ENCODE results near the gene GSTT2. TPM values are rescaled to one million over a fixed set of nuclear protein-coding genes. Genes with fewer than 3 reads are reported as not detected.

GSTT2 gene
- total and polyA plus RNA-seq, 10 donors = 0.16 to 1.3 (median 0.44) TPM; not detected in 5

DNA sequence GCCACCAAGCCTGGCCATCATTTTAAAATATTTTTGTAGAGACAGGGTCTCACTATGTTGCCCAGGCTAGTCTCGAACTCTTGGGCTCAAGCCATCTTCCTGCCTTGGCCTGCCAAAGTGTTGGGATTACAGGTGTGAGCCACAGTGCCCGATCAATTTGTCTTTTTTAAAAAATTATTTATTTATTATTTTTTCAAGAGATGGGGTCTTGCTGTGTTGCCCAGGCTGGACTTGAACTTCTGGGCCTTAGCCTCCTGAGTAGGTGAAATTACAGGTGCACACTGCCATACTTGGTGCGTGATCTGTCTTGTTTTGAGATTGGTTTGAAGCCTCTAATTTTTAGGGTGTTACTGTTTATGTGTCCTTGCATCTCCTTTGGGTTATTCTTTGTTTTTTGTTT is 41.4 kb downstream of the GSTT2 start:
- Histone ChIP-seq H3K27me3 (replicated peaks in 1 of 7) (no peaks in the 10 kb centered on the region), H3K4me3 (no peak overlapping the region), H3K4me1 (peaks cover 0 to 6% (median 0%) of the 10 kb centered on the region in 6 donors), H3K36me3 (peaks cover 0 to 22% (median 6%) of the 10 kb centered on the region in 6 donors), H3K27ac (no peak overlapping the region), H3K9me3 (no peaks in the 10 kb centered on the region)
- WGBS, 5 donors = 95 to 100% (median 96%) methylated on average over 3 of the region's 3 CpGs
- intact Hi-C loops (cut with DNase I; ENCODE audit: low total_unique reads) = no loop called here
- DNase-seq = no peak
- no peak for TF ChIP-seq POLR2A (IDR thresholded peaks at IDR 0.05)
- TF ChIP-seq POLR2AphosphoS5 (IDR thresholded peaks at IDR 0.05) = no peak
- TF ChIP-seq, protein P1, sequence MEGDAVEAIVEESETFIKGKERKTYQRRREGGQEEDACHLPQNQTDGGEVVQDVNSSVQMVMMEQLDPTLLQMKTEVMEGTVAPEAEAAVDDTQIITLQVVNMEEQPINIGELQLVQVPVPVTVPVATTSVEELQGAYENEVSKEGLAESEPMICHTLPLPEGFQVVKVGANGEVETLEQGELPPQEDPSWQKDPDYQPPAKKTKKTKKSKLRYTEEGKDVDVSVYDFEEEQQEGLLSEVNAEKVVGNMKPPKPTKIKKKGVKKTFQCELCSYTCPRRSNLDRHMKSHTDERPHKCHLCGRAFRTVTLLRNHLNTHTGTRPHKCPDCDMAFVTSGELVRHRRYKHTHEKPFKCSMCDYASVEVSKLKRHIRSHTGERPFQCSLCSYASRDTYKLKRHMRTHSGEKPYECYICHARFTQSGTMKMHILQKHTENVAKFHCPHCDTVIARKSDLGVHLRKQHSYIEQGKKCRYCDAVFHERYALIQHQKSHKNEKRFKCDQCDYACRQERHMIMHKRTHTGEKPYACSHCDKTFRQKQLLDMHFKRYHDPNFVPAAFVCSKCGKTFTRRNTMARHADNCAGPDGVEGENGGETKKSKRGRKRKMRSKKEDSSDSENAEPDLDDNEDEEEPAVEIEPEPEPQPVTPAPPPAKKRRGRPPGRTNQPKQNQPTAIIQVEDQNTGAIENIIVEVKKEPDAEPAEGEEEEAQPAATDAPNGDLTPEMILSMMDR (IDR thresholded peaks at IDR 0.05 in 8 of 11, conservative IDR thresholded peaks at IDR 0.05 in 3 of 11) = no peak

DNA sequence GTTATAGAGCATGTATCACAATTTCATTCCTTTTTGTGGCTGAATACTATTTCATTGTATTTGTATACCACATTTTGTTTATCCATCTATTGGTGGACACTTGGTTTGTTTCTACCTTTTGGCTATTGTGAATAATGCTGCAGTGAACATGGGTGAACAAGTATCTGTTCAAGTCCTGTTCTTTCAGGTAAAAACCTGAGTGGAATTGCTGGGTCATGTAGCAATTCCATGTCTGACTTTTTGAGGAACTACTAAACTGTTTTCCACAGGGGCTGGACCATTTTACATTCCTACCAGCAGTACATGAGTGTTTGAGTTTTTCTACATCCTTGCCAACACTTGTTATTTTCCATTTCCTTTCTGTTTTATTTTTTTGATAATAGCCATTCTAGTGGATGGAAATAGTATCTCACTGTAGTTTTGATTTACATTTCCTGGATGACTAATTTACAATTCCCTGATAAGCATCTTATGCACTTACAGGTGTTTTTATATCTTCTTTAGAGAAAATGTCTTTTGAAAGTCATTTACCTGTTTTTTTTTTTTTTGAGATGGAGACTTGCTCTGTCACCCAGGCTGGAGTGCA is 43.4 kb downstream of the GSTT2 start:
- intact Hi-C loops (cut with DNase I; ENCODE audit: low total_unique reads) = no loop called here
- TF ChIP-seq POLR2A (IDR thresholded peaks at IDR 0.05) (no peak), POLR2AphosphoS5 (IDR thresholded peaks at IDR 0.05) (no peak)
- TF ChIP-seq, protein P1 (IDR thresholded peaks at IDR 0.05 in 8 of 11, conservative IDR thresholded peaks at IDR 0.05 in 3 of 11) = no peak

GRCh38 chr22:24024354-24024753 is 44.4 kb downstream of the GSTT2 start:
- H3K4me3 ChIP-seq = no peak overlapping the region
- H3K27me3 ChIP-seq (replicated peaks in 1 of 7) = no peaks in the 10 kb centered on the region
- peaks cover 0 to 30% (median 4%) of the 10 kb centered on the region in 6 donors for H3K4me1 ChIP-seq
- DNase-seq = no peak
- no peak overlapping the region for H3K27ac ChIP-seq
- H3K9me3 ChIP-seq = no peaks in the 10 kb centered on the region
- H3K36me3 ChIP-seq = peaks cover 0 to 12% (median 0%) of the 10 kb centered on the region in 6 donors
- TF ChIP-seq, protein P1 (IDR thresholded peaks at IDR 0.05 in 8 of 11, conservative IDR thresholded peaks at IDR 0.05 in 3 of 11) = no peak
- TF ChIP-seq POLR2A (IDR thresholded peaks at IDR 0.05) = no peak
- no peak for TF ChIP-seq POLR2AphosphoS5 (IDR thresholded peaks at IDR 0.05)
- 95 to 99% (median 98%) methylated on average over 3 of the region's 3 CpGs for WGBS, 5 donors
- intact Hi-C loops (cut with DNase I; ENCODE audit: low total_unique reads) = no loop called here

More for the DNA sequence above, 43.4 kb downstream of the GSTT2 start:
- Histone ChIP-seq H3K36me3 (peaks cover 0 to 12% (median 0%) of the 10 kb centered on the region in 6 donors), H3K9me3 (no peaks in the 10 kb centered on the region), H3K4me3 (no peak overlapping the region), H3K27ac (peak overlapping the region in 1 of 8 donors; percentile 3), H3K4me1 (peaks cover 0 to 20% (median 1%) of the 10 kb centered on the region in 6 donors), H3K27me3 (replicated peaks in 1 of 7) (no peaks in the 10 kb centered on the region)
- DNase-seq = no peak

DNA sequence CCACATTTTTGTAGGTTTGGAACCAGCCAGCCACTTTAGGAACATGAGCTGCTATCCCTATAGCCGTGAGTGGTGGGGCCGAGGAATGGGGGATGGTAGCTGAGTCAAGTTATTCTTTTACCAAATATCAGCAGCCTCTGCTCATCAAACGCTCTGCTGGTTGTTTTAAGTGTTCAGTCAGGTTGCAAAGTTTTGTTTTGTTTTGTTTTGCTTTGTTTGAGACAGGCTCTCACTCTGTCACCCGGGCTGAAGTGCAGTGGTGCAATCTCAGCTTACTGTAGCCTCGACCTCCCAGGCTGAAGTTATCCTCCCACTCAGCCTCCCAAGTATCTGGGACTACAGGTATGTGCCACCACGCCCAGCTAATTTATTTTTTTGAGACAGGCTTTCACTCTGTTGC is 45.5 kb downstream of the GSTT2 start:
- 74 to 94% (median 87%) methylated on average over 6 of the region's 6 CpGs for WGBS, 5 donors
- TF ChIP-seq POLR2AphosphoS5 (IDR thresholded peaks at IDR 0.05) (no peak), POLR2A (IDR thresholded peaks at IDR 0.05) (no peak)
- TF ChIP-seq, protein P1 (IDR thresholded peaks at IDR 0.05 in 8 of 11, conservative IDR thresholded peaks at IDR 0.05 in 3 of 11) = no peak
- intact Hi-C loops (cut with DNase I; ENCODE audit: low total_unique reads) = no loop called here

More for the DNA sequence above, 45.5 kb downstream of the GSTT2 start:
- DNase-seq = no peak
- no peaks in the 10 kb centered on the region for H3K27me3 ChIP-seq (replicated peaks in 1 of 7)
- H3K4me1 ChIP-seq = peaks cover 0 to 30% (median 4%) of the 10 kb centered on the region in 6 donors
- H3K36me3 ChIP-seq = peaks cover 0 to 12% (median 0%) of the 10 kb centered on the region in 6 donors
- no peak overlapping the region for H3K4me3 ChIP-seq
- no peak overlapping the region for H3K27ac ChIP-seq
- no peaks in the 10 kb centered on the region for H3K9me3 ChIP-seq
